Measurements from ENCODE around the gene SELPLG. TPM values are rescaled to one million over a fixed set of nuclear protein-coding genes. Genes with fewer than 3 reads are reported as not detected.

SELPLG gene
- total and polyA plus RNA-seq, 8 donors, result 1.2 to 6.1 (median 3.0) TPM

- peaks cover 7 to 40% (median 13%) of the 10 kb centered on the region in 4 donors for H3K36me3 ChIP-seq
- DNase-seq, result no peak
- H3K27me3 ChIP-seq, result no peaks in the 10 kb centered on the region
- H3K4me1 ChIP-seq, result peaks cover 8 to 48% (median 24%) of the 10 kb centered on the region in 4 donors
- 85 to 90% (median 89%) methylated on average over 3 of the region's 3 CpGs for WGBS, 5 donors
- no peak overlapping the region for H3K4me3 ChIP-seq
- H3K27ac ChIP-seq, result peak overlapping the region in 1 of 5 donors; percentile 27
- intact Hi-C loops (cut with DNase I; ENCODE audit: low total_unique reads), result no loop called here
- TF ChIP-seq POLR2AphosphoS5 (IDR thresholded peaks at IDR 0.05) (no peak), EP300 (IDR thresholded peaks at IDR 0.05) (no peak), CTCF (IDR thresholded peaks at IDR 0.05) (no peak), POLR2A (IDR thresholded peaks at IDR 0.05) (no peak)
- no peaks in the 10 kb centered on the region for H3K9me3 ChIP-seq
Observed at GRCh38 chr12:108672054-108672453, 38.4 kb upstream of the SELPLG start.

GRCh38 chr12:108671110-108671509, 37.4 kb upstream of the SELPLG start:
- Histone ChIP-seq H3K9me3 (no peaks in the 10 kb centered on the region), H3K4me3 (no peak overlapping the region), H3K27me3 (no peaks in the 10 kb centered on the region), H3K36me3 (peaks cover 2 to 36% (median 12%) of the 10 kb centered on the region in 4 donors), H3K4me1 (peaks cover 10 to 54% (median 31%) of the 10 kb centered on the region in 4 donors), H3K27ac (peak overlapping the region in 1 of 5 donors; percentile 18)
- no peak for DNase-seq
- 90 to 96% (median 92%) methylated on average over 3 of the region's 3 CpGs for WGBS, 5 donors
- intact Hi-C loops (cut with DNase I; ENCODE audit: low total_unique reads), result no loop called here
- TF ChIP-seq EP300 (IDR thresholded peaks at IDR 0.05) (no peak), CTCF (IDR thresholded peaks at IDR 0.05) (no peak), POLR2A (IDR thresholded peaks at IDR 0.05) (no peak), POLR2AphosphoS5 (IDR thresholded peaks at IDR 0.05) (no peak)

DNA sequence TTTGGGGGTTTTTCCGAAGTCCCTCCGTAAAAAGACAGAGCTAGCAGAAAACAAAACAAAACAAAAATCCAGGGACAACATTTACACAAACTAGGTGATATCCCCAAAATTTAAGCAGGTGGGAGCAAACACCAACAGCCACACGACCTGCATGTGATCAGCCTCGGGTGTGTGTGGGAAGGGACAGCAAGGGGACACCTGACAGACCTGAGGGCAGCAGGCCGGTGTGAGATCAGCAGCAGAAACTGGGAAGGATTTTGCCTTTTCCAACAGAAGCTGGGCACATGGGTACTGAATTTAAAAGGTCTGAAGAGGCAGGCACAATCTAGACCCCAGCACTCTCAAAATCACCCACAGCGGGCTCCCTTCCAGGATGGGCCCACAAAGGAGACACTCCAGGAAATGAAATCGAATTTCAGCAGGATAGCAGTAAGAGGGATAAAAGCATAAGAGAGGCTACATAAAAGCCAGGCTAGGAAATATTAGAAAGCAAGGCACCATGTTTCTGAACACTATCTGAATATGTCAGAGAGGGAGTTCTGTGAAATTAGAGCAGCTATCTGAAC, 36.5 kb upstream of the SELPLG start:
- no peaks in the 10 kb centered on the region for H3K27me3 ChIP-seq
- H3K4me3 ChIP-seq, result no peak overlapping the region
- peak overlapping the region in 1 of 5 donors; percentile 63 for H3K27ac ChIP-seq
- TF ChIP-seq EP300 (IDR thresholded peaks at IDR 0.05) (no peak), POLR2A (IDR thresholded peaks at IDR 0.05) (no peak), CTCF (IDR thresholded peaks at IDR 0.05) (no peak), POLR2AphosphoS5 (IDR thresholded peaks at IDR 0.05) (no peak)
- WGBS, 5 donors, result 82 to 87% (median 86%) methylated on average over 7 of the region's 7 CpGs
- H3K9me3 ChIP-seq, result no peaks in the 10 kb centered on the region
- no peak for DNase-seq
- peaks cover 17 to 61% (median 36%) of the 10 kb centered on the region in 4 donors for H3K4me1 ChIP-seq
- peaks cover 0 to 28% (median 12%) of the 10 kb centered on the region in 4 donors for H3K36me3 ChIP-seq
- intact Hi-C loops (cut with DNase I; ENCODE audit: low total_unique reads), result no loop called here

GRCh38 chr12:108668542-108668941, 34.8 kb upstream of the SELPLG start:
- intact Hi-C loops (cut with DNase I; ENCODE audit: low total_unique reads), result loop anchor here (5.0 kb wide), 1 partner anchor 134 kb away; no protein-coding TSS in a partner anchor
- 65 to 83% (median 71%) methylated on average over 1 of the region's 1 CpG for WGBS, 5 donors
- TF ChIP-seq POLR2A (IDR thresholded peaks at IDR 0.05) (no peak), POLR2AphosphoS5 (IDR thresholded peaks at IDR 0.05) (no peak), CTCF (IDR thresholded peaks at IDR 0.05) (no peak), EP300 (IDR thresholded peaks at IDR 0.05) (no peak)

More at GRCh38 chr12:108668542-108668941, 34.8 kb upstream of the SELPLG start:
- Histone ChIP-seq H3K4me3 (no peak overlapping the region), H3K9me3 (no peaks in the 10 kb centered on the region), H3K27ac (peak overlapping the region in 2 of 5 donors; percentile 87 to 91), H3K27me3 (no peaks in the 10 kb centered on the region), H3K4me1 (peaks cover 21 to 77% (median 47%) of the 10 kb centered on the region in 4 donors), H3K36me3 (peaks cover 0 to 13% (median 5%) of the 10 kb centered on the region in 4 donors)
- DNase-seq, result no peak

Measured in stomach (tissue), 9 donors.